NCI-H1436 treated with DMSO at 0.1 percent for 48 hours (cell line): Measurements from ENCODE around the gene TMEM38A.
"Not testable (repeated sequence)": the region's sequence is repeated elsewhere in the genome, so short reads cannot be mapped to it uniquely, and the experiment has no call there.

Experiments used
- DNase-seq: peaks from one replicate; lab custom pipeline; 2025; lab: John Stamatoyannopoulos, UW

The TMEM38A gene

GRCh38 chr19:16638666-16639065 is 22.3 kb upstream of the TMEM38A start:
- DNase-seq, result no peak

GRCh38 chr19:16640951-16641350 is 20.0 kb upstream of the TMEM38A start:
- DNase-seq, result no peak

GRCh38 chr19:16641695-16642094 is 19.2 kb upstream of the TMEM38A start:
- no peak for DNase-seq

GRCh38 chr19:16645140-16645539 is 15.8 kb upstream of the TMEM38A start:
- no peak for DNase-seq

GRCh38 chr19:16649734-16650133 is 11.2 kb upstream of the TMEM38A start:
- no peak for DNase-seq

- no peak for DNase-seq
Measured at GRCh38 chr19:16650821-16651220, 10.1 kb upstream of the TMEM38A start.

- not testable (repeated sequence) for DNase-seq
Measured at GRCh38 chr19:16651421-16652188, 9.3 kb upstream of the TMEM38A start.

GRCh38 chr19:16652854-16653253 is 8.1 kb upstream of the TMEM38A start:
- DNase-seq, result no peak

- no peak for DNase-seq
Measured at GRCh38 chr19:16654140-16654539, 6.8 kb upstream of the TMEM38A start.

GRCh38 chr19:16654627-16655026 is 6.3 kb upstream of the TMEM38A start:
- DNase-seq, result no peak

- no peak for DNase-seq
Measured at GRCh38 chr19:16655727-16656126, 5.2 kb upstream of the TMEM38A start.

- no peak for DNase-seq
Measured at GRCh38 chr19:16657384-16657783, 3.6 kb upstream of the TMEM38A start.

GRCh38 chr19:16659464-16659831 is 1.5 kb upstream of the TMEM38A start:
- DNase-seq, result no peak

GRCh38 chr19:16659832-16660708 is 869 bp upstream of the TMEM38A start, which contains the start of gene SMIM7:
TSS of gene SMIM7 (minus strand) at chr19:16660144. CDS start at chr19:16660110, 34 bp downstream.
- peak; percentile 94 for DNase-seq

GRCh38 chr19:16661480-16662034 is 618 bp downstream of the TMEM38A start:
- no peak for DNase-seq

GRCh38 chr19:16668176-16668575 is 7.2 kb downstream of the TMEM38A start:
- DNase-seq, result no peak

- DNase-seq, result not testable (repeated sequence)
Measured at GRCh38 chr19:16668702-16669101, 7.8 kb downstream of the TMEM38A start.

- no peak for DNase-seq
Measured at GRCh38 chr19:16670291-16670690, 9.4 kb downstream of the TMEM38A start.

- DNase-seq, result no peak
Measured at GRCh38 chr19:16671652-16672274, 10.8 kb downstream of the TMEM38A start.

- DNase-seq, result no peak
Measured at GRCh38 chr19:16673231-16673630, 12.3 kb downstream of the TMEM38A start.

GRCh38 chr19:16673839-16674238 is 12.9 kb downstream of the TMEM38A start:
- not testable (repeated sequence) for DNase-seq

- DNase-seq, result no peak
Measured at GRCh38 chr19:16676101-16676798, 15.3 kb downstream of the TMEM38A start.
